ENCODE data around the gene TSC22D1.

- TF ChIP-seq, protein P1, sequence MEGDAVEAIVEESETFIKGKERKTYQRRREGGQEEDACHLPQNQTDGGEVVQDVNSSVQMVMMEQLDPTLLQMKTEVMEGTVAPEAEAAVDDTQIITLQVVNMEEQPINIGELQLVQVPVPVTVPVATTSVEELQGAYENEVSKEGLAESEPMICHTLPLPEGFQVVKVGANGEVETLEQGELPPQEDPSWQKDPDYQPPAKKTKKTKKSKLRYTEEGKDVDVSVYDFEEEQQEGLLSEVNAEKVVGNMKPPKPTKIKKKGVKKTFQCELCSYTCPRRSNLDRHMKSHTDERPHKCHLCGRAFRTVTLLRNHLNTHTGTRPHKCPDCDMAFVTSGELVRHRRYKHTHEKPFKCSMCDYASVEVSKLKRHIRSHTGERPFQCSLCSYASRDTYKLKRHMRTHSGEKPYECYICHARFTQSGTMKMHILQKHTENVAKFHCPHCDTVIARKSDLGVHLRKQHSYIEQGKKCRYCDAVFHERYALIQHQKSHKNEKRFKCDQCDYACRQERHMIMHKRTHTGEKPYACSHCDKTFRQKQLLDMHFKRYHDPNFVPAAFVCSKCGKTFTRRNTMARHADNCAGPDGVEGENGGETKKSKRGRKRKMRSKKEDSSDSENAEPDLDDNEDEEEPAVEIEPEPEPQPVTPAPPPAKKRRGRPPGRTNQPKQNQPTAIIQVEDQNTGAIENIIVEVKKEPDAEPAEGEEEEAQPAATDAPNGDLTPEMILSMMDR (IDR thresholded peaks at IDR 0.05), result no peak
- TF ChIP-seq POLR2A (IDR thresholded peaks at IDR 0.05), result no peak
Measured at GRCh38 chr13:44403461-44404056, 172.6 kb downstream of the TSC22D1 start.

All from lower leg skin (tissue), 3 donors.